Measurements from ENCODE around the gene SNX5.
A peak's percentile ranks its signal among the peaks of the same experiment; 100 is the strongest.
"Not testable (repeated sequence)": the region's sequence is repeated elsewhere in the genome, so short reads cannot be mapped to it uniquely, and the experiment has no call there.

SNX5 gene

GRCh38 chr20:17992224-17992637, 23.6 kb upstream of the SNX5 start:
- peak; percentile 62 for DNase-seq

DNA sequence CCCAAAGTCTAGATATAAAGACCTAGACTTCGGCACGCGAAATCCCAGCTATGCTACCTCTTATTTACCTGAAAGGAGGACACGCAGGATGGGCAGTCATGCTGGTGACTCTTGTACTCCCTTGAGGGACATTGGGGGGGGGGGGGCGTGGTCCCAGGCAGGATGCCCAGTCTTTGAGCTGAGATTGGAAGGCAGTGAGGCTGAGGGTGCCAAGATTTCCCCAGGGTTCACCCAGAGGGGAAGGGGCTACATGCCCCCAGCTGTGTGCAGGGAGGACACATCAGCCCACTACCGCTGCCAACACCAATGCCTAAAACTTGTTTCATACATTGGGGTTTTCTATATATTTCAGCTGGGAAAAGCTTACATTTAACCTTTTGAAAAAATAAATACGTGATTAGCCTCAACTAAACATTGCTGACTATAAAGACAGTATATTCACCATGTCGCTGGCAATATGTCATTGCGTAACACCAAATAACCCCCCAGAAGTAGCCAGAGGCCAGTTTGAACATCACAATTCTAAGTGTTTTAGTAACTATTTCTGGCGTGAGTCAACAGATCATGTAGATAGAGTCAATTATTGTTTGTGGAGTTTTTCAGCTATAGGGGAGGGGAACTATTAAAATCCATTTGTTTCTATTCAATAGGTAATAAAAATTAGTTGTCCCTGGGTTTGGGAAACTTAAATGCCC, 21.8 kb upstream of the SNX5 start:
- DNase-seq, result no peak

DNA sequence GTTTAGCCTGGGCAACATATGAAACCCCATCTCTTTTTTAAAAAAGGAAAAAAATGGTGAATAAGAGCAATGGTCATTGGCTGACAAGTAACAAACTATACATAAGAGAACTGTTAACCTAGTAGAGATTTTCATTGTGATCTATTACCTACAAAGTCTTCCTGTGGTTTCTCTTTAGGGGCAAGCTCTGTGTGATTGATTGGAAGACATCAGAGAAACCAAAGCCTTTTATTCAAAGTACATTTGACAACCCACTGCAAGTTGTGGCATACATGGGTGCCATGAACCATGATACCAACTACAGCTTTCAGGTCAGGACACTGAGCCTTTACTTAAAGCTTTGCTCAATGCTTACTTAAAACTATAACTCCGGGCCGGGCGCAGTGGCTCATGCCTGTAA, 19.4 kb upstream of the SNX5 start:
- no peak for DNase-seq

DNA sequence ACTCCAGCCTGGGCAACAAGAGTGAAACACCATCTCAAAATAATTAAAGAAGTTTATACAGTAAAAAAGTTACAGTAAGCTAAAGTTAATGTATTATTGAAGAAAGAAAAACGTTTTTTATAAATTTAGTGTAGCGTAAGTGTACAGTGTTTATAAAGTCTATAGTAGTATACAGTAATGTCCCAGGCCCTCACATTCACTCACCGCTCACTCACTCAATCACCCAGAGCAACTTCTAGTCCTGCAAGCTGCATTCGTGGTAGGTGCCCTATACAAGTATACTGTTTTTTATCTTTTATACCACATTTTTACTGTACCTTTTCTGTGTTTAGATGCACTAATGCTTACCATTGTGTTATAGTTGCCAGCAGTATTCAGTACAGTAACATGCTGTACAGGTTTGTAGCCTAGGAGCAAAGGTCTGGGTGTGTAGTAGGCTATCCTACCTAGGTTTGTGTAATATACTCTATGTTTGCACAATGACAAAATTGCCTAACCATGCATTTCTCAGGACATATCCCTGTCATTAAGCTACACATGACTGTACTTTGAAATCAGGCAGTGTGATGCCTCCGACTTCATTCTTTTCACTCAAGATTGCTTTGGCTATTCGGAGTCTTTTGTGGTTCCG, 16.9 kb upstream of the SNX5 start:
- peak; percentile 7 for DNase-seq

- DNase-seq, result no peak
These were observed 7.7 kb upstream of the SNX5 start for GRCh38 chr20:17976305-17976704.

DNA sequence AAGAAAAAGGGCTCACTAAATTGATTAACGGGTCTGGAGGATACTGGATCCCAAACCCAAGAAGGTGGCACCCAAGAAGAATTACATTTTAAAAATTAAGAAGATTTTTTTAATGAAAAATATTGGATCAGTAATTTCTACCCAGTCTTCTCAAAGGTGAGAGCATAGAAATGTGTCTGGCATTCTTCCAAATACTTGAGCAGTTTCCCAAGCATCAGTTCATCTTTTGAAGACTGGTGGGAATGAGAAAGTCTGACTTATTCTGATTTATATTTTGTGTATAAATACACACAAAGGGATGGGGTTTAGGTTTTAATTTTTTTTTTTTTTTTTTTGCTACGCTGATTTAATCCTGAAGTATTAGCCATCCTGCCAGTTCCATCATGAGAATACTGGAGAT, 3.5 kb upstream of the SNX5 start:
- no peak for DNase-seq

- DNase-seq, result no peak
These were observed 2.9 kb upstream of the SNX5 start for GRCh38 chr20:17971300-17972013.

DNA sequence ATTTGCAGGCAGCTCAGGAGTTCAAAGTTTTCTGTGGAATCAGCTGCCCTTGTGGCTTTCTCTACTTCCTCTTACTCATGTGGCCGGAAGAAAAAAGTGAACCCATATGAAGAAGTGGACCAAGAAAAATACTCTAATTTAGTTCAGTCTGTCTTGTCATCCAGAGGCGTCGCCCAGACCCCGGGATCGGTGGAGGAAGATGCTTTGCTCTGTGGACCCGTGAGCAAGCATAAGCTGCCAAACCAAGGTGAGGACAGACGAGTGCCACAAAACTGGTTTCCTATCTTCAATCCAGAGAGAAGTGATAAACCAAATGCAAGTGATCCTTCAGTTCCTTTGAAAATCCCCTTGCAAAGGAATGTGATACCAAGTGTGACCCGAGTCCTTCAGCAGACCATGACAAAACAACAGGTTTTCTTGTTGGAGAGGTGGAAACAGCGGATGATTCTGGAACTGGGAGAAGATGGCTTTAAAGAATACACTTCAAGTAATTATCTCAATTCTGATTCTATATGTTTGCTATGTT, 1.4 kb upstream of the SNX5 start:
- DNase-seq, result peak; percentile 67

GRCh38 chr20:17969278-17969883, 787 bp upstream of the SNX5 start:
- DNase-seq, result no peak

- peak; percentile 79 for DNase-seq
These were observed 851 bp downstream of the SNX5 start for GRCh38 chr20:17967521-17968365.

DNA sequence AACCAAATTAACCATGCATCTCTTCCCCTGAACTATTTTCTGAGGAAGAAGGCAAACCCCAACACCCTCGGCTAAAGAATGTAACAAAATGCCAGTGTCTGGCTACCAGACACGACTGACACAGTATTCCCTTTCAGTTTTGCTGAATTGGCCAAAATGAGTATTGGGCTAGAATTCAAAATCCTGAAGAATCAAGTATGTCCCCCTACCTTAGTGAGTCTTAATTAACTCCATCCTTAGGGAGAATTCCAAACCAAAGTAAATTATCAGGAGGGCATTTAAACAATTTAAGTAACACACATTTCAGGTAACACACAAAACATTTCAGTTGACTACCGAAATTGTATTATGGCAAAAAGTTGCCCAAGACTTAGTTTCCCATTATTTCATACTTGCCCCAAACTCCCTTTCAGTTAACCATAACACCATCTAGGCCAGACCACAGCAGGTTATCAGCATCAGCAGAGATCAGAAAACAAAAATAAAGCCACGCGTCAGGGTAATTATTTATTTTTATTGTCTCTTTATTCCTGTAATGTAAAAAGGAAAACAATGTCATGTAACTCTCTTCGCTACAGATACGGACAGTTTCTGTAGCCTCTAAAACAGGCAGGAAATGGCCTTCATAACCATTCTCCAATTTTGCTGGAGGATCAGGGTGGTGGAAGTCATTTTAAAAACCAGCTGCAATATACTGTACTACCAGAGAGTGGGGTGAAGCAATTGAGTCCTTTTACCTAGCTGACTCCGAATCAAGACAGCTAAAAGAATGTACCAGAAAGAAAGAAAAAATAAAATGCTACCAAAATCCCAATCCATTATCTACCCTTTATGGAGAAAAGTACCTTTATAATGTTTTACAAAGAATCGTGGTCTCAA, 1.9 kb downstream of the SNX5 start:
- no peak for DNase-seq

DNA sequence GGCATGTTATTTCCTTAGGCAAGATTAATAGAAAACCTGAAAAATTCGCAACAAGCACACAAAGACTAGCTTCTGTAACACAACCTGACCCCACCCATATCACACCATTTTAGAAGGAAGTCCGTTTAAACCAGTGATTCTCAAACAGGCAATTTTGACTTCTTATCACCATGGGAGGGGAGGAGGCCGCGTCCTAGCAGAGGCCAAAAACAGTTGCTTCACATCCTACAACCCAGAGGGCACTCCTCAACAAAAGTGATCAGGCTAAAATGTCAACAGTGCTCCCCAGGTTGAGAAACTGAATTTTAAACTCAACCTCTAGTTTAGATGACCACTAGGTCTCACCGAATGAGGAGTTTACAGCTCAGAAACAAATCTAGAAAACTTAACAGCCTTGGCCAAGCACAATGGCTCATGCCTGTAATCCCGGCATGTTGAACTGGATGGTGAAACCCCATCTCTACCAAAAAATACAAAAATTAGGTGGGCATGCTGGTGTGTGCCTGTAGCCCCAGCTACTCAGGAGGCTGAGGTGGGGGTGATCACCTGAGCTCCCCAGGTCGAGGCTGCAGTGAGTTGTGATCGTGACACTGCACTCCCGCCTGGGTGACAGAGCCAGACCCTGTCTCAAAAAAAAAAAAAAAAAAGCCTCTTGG, 3.4 kb downstream of the SNX5 start:
- DNase-seq, result no peak

- DNase-seq, result no peak
These were observed 4.0 kb downstream of the SNX5 start for GRCh38 chr20:17964632-17965031.

- no peak for DNase-seq
These were observed 4.5 kb downstream of the SNX5 start for GRCh38 chr20:17964073-17964472.

DNA sequence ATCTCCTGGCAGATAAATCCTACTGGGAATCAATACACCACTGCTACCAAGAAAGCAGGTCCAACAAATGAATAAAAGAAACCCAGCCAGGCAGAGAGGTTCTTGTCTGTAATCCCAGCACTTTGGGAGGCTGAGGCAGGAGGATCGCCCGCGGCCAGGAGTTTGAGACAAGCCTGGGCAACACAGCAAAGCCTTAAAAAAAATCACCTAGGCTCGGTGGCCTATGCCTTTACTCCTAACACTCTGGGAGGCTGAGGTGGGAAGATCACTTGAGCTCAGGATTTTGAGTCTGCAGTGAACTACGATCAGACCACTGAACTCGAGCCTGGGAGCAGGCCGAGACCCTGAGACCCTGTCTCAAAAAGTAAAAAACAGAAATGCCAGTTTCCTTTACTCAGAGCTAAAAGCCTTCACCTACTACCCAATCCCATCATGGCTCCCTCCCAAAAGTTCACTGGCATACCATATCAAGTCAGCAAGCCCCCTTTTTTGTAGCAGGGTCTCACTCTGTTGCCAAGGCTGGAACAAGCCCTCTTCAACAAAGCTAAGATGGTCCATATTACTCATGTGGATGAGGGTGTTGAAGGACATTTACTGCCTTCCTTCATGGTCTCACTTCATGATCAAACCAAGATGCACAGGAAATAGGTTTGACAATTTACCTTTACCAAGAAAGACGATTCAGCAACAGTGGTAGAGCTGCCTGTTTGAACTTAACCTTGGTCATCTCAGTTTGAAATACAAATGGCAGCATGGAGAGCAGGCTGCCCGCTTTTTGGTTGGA, 5.3 kb downstream of the SNX5 start:
- DNase-seq, result peak; percentile 56

GRCh38 chr20:17961587-17961940, 7.0 kb downstream of the SNX5 start:
- no peak for DNase-seq

DNA sequence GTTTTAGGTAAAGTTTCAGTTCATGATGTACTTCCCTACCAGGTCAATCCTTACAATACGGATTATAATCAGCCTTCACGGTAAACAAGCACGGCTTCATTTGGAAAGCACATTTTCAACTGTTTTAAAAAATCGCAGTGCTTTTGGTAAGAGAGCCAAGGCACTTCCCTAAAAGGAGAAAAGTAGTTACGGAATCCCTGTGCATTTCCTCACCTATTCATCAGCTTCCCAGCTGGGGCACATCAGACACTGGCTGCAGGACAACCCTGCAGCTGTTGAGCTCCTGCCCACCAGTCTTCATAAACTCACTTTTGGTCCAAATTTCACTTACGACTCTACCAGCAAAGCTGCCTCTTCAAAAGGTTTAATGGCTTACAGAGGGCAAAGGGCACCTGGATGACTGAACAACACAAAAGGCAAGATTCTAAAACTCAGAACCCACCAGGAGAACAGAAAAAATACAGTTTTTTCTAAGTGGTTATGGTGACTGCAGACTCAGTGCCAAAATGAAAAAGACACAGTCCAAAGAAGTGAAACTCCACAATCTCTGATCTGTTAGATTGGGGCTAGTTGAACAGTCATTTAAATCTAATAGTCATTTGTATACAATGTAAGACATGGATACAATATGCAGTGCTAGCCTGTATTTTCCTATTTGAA, 7.5 kb downstream of the SNX5 start:
- DNase-seq, result no peak

GRCh38 chr20:17960400-17960885, 8.2 kb downstream of the SNX5 start:
- not testable (repeated sequence) for DNase-seq

DNA sequence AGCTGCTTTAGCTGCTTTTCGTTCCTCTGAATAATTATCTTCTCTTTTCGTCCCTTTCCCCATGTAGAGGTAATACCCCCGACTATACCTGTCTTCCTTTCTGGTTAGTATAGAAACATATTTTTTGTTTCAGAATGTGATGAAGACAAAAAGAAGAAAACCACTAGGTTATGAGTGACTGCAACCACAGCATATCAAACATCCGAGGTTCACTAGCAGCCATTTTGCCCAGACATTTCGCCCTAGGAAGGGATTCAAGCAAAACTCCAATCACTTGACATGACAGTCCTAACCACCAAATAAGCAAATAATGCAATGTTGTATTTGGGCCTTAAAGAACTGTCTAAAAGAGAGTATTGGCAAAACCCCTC, 9.4 kb downstream of the SNX5 start:
- DNase-seq, result no peak
